ENCODE measurements around the gene NME5.
A peak's percentile ranks its signal among the peaks of the same experiment; 100 is the strongest.

Gene NME5

GRCh38 chr5:138068742-138069600, 70.3 kb downstream of the NME5 start:
- peaks cover 6% of the 10 kb centered on the region for H3K4me1 Mint-ChIP-seq
- peak; percentile 65 for DNase-seq
- peak; percentile 44 for TF ChIP-seq CTCF (IDR thresholded peaks at IDR 0.05)
- H3K27ac Mint-ChIP-seq, result no peak overlapping the region
- H3K36me3 Mint-ChIP-seq (ENCODE audit: low read depth), result peaks cover 4% of the 10 kb centered on the region
- no peaks in the 10 kb centered on the region for H3K27me3 Mint-ChIP-seq (ENCODE audit: low read depth, poor library complexity)
- no peak overlapping the region for H3K4me3 Mint-ChIP-seq
- H3K9me3 Mint-ChIP-seq, result peaks cover 19% of the 10 kb centered on the region

GRCh38 chr5:138067945-138068344, 71.3 kb downstream of the NME5 start:
- no peak for TF ChIP-seq CTCF (IDR thresholded peaks at IDR 0.05)
- Mint-ChIP-seq H3K4me1 (peaks cover 6% of the 10 kb centered on the region), H3K27ac (no peak overlapping the region), H3K36me3 (ENCODE audit: low read depth) (peaks cover 4% of the 10 kb centered on the region), H3K27me3 (ENCODE audit: low read depth, poor library complexity) (no peaks in the 10 kb centered on the region), H3K9me3 (peaks cover 19% of the 10 kb centered on the region), H3K4me3 (no peak overlapping the region)
- no peak for DNase-seq

All from nephron progenitor cell (in vitro differentiated cells).